Lower leg skin (tissue), 4 donors: Measurements from ENCODE around the gene GINS2. TPM values are rescaled to one million over a fixed set of nuclear protein-coding genes. Genes with fewer than 3 reads are reported as not detected.

Experiments used
- DNase-seq, 2 donors: peaks; one replicate each; pipeline ENCODE4 v3.0.0-alpha.2; 2019; ENCODE audit warnings: low spot score in 2 of 2
- H3K4me3 ChIP-seq: fragments of 200-600 bp; sonication (generic); 2 replicates; pipeline ENCODE4 v1.5.1; 2017; ENCODE audit warnings: mild to moderate bottlenecking, low read depth; ENCODE audit not compliant: poor library complexity, severe bottlenecking
- CTCF ChIP-seq, 3 donors: fragments of 450-650 bp; IDR thresholded peaks; one replicate each; pipeline ENCODE4 v1.5.1; 2016; ENCODE audit warnings: antibody characterized with exemption in 3 of 3, mild to moderate bottlenecking in 3 of 3, moderate library complexity in 2 of 3
- POLR2A ChIP-seq, 2 donors: fragments of 450-650 bp; IDR thresholded peaks; one replicate each; pipeline ENCODE4 v1.6.1; 2016 to 2017; ENCODE audit warnings: antibody characterized with exemption in 2 of 2, mild to moderate bottlenecking in 1 of 2, moderate library complexity in 1 of 2
- WGBS, 2 donors: methylation state at CpG; one replicate each; pipeline ENCODE4 v1.1.5; 2018; 5-methylcytosine and 5-hydroxymethylcytosine counted together
- intact Hi-C: fragments of 100-400 bp; cut with DNase I; formaldehyde crosslinking; loops from one replicate; pipeline ENCODE4 v1.15.0; 2023; ENCODE audit warnings: low total_unique reads
- total RNA-seq, 4 donors: library from RNA; depleted of rRNA; stranded (reverse); fragments of >200 nt; gene quantifications; one replicate each; pipeline ENCODE4 v1.1.0, GENCODE V29; 2016

GINS2 gene
- total RNA-seq, 4 donors from 2014 or later: 0.38 to 0.98 (median 0.91) TPM; not detected in 1

DNA sequence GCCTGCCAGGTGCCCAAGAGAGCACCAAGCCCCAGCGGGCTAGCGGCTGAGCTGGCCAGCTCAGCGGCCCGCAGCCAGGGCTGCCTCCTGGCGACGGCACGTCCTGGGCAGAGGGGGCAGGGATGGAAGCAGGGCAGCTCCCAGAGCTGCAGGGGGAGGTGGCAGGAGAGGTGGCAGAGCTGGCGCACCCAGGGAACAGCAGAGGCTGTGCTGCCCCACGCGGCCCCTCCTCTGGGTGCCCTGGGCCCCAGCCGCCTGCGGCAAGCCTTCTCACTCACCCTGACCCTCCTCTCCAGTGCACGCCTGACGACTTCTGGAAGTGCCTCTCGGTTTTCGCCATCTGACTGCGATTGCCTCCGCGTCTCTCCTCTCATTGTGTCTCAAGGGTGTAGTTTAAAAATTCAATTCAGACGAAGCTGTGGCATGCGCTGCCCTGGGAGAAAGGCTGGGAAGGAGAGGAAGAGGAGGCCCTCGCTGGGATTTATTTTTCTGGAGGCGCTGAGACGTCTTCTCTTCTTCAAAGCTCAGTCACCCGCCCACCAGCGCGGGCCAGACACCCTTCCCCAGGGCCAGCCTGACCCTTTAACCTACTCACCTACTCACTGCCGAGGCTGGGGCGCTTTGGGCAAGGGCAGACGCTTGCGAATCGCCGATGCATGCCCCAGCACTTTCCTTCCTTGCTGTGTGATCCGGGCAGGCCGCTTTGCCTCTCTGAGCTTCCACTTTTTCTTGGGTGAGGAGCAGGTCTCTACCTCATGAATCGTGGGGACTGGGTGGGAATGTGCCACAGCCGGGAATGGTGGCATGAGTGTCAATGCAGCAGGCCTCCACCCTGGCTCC lies 50.7 kb downstream of the GINS2 start:
- intact Hi-C loops: no loop called here
- 74 to 80% methylated on average over 30 to 36 of the region's 37 CpGs for WGBS, 2 donors

GRCh38 chr16:85637061-85637807 lies 51.5 kb downstream of the GINS2 start:
- 92% methylated on average over 28 to 34 of the region's 36 CpGs for WGBS, 2 donors
- no peak for DNase-seq
- H3K4me3 ChIP-seq: no peak overlapping the region
- intact Hi-C loops: no loop called here
- TF ChIP-seq CTCF (IDR thresholded peaks at IDR 0.05) (no peak), POLR2A (IDR thresholded peaks at IDR 0.05) (no peak)

More for the DNA sequence above, 50.7 kb downstream of the GINS2 start:
- no peak for DNase-seq
- no peak overlapping the region for H3K4me3 ChIP-seq
- TF ChIP-seq CTCF (IDR thresholded peaks at IDR 0.05) (no peak), POLR2A (IDR thresholded peaks at IDR 0.05) (no peak)

- TF ChIP-seq CTCF (IDR thresholded peaks at IDR 0.05): no peak
- no peak for TF ChIP-seq POLR2A (IDR thresholded peaks at IDR 0.05)
- DNase-seq: no peak
- WGBS, 2 donors: 84 to 90% methylated on average over 15 to 27 of the region's 27 CpGs
- no peak overlapping the region for H3K4me3 ChIP-seq
- intact Hi-C loops: no loop called here
Measured at GRCh38 chr16:85636234-85636812, 52.4 kb downstream of the GINS2 start.

DNA sequence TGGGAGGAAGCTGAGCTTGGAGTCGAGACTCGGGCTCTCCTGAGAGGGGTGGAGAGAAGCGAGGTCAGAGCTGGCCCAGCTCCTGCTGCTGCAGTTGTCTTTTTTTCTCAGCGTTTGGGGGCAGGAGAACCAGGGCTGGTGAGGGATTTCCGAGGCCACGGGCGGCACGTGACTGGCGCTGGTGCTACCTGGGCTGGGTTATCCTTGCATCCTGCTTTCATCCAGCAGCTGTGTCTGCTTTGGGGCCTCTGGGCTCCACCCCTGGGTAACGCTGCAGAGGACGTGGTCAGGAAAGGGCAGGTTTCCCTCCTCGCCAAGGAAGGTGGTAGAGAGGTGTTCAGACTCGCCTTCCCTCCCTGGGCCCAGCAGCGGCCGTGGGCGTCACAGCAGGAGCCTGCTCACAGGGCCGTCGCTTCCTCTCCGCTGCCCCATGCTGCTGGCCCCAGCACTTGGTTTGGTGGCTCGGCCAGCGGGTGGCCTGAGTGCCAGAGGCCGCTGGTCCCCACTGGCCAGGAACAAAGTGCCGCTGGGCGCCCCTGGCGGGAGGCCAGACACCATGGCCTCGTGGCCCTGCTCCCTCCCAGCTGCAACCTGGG lies 53.1 kb downstream of the GINS2 start:
- WGBS, 2 donors: 47 to 59% methylated on average over 11 to 23 of the region's 26 CpGs
- TF ChIP-seq POLR2A (IDR thresholded peaks at IDR 0.05): no peak
- TF ChIP-seq CTCF (IDR thresholded peaks at IDR 0.05): no peak
- intact Hi-C loops: no loop called here

DNA sequence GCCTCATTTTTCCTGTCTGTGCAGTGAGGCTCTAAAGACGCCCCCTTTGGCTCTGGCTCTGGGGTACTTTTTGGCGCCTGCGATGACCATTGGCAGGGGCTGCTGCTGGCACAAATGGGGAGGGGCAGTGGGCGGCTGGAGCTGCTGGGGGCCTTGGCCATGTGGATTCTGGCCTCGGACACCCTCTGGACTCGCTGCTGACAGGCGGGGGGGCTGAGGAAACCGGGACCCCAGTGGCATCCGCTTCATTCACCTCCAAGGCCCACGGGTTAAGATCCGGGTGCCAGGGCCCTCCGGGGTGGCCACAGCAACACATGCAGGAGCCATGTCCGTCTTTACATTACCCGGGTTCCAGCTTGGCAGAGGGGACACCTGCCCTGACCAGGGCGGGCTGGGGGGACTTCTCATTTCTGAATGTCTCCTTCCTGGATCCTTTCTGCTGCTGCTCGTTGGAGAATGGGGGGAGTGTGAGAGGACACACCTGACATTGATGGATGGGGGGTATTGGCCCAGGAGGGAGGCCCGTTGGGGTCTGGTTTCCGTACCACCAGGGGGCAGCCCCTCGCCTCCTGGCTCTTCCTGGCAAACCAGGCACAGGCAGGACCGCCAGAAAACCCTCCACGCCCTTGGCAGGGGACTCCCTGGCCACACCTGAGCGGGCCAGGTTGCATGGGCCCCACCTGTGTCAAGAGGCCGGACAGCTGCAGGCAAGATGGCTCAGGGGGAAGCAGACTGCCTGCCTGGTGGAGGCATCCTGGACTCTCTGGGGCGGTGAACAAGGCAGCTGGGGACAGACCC lies 53.8 kb downstream of the GINS2 start:
- intact Hi-C loops: no loop called here
- H3K4me3 ChIP-seq: no peak overlapping the region
- no peak for TF ChIP-seq POLR2A (IDR thresholded peaks at IDR 0.05)
- TF ChIP-seq CTCF (IDR thresholded peaks at IDR 0.05): no peak
- DNase-seq: no peak
- 85 to 88% methylated on average over 17 to 24 of the region's 24 CpGs for WGBS, 2 donors

More for the DNA sequence above, 53.1 kb downstream of the GINS2 start:
- no peak overlapping the region for H3K4me3 ChIP-seq
- no peak for DNase-seq
